Osteocyte (in vitro differentiated cells): ENCODE data around the gene IPO11. TPM values are rescaled to one million over a fixed set of nuclear protein-coding genes. Genes with fewer than 3 reads are reported as not detected.

Experiments
- DNase-seq: peaks from one replicate; pipeline ENCODE4 v3.0.0; 2021; ENCODE audit warnings: mixed read lengths; ENCODE audit not compliant: unreplicated experiment; ENCODE audit errors: extremely low spot score
- H3K27ac Mint-ChIP-seq: one replicate; pipeline ENCODE4 v1.8.0; 2021; ENCODE audit warnings: mild to moderate bottlenecking, mixed read lengths; ENCODE audit not compliant: unreplicated experiment
- H3K27me3 Mint-ChIP-seq: one replicate; pipeline ENCODE4 v1.8.0; 2021; ENCODE audit warnings: mixed read lengths; ENCODE audit not compliant: unreplicated experiment
- H3K36me3 Mint-ChIP-seq: one replicate; pipeline ENCODE4 v1.8.0; 2021; ENCODE audit warnings: mixed read lengths; ENCODE audit not compliant: unreplicated experiment
- H3K4me1 Mint-ChIP-seq: one replicate; pipeline ENCODE4 v1.8.0; 2021; ENCODE audit warnings: mixed read lengths; ENCODE audit not compliant: unreplicated experiment
- H3K4me3 Mint-ChIP-seq: one replicate; pipeline ENCODE4 v1.8.0; 2021; ENCODE audit warnings: mild to moderate bottlenecking, moderate library complexity, mixed read lengths; ENCODE audit not compliant: unreplicated experiment
- H3K9me3 Mint-ChIP-seq: one replicate; pipeline ENCODE4 v1.8.0; 2021; ENCODE audit warnings: mixed read lengths; ENCODE audit not compliant: unreplicated experiment
- CTCF ChIP-seq: fragments of 200-600 bp; sonication (generic); IDR thresholded peaks from 2 replicates; pipeline ENCODE4 v1.5.0; 2021; ENCODE audit warnings: antibody characterized with exemption, mild to moderate bottlenecking, moderate library complexity
- long read RNA-seq: library from polyadenylated mRNA; unstranded; transcript quantifications from one replicate; pipeline ENCODE4 v2.0.0, GENCODE V29; 2021
- total RNA-seq: library from RNA; stranded (reverse); gene quantifications from 2 replicates; pipeline ENCODE4 v1.2.1, GENCODE V29; 2021

The IPO11 gene
- 29.9 and 30.6 TPM in 2 replicates for total RNA-seq
- long read RNA-seq, full-length matches to known transcripts = 32 of 54 reads
- long read RNA-seq, partial matches to known transcripts = 15 of 54 reads
- long read RNA-seq, other reads (novel, unspliced or antisense) = 7 of 54 reads

DNA sequence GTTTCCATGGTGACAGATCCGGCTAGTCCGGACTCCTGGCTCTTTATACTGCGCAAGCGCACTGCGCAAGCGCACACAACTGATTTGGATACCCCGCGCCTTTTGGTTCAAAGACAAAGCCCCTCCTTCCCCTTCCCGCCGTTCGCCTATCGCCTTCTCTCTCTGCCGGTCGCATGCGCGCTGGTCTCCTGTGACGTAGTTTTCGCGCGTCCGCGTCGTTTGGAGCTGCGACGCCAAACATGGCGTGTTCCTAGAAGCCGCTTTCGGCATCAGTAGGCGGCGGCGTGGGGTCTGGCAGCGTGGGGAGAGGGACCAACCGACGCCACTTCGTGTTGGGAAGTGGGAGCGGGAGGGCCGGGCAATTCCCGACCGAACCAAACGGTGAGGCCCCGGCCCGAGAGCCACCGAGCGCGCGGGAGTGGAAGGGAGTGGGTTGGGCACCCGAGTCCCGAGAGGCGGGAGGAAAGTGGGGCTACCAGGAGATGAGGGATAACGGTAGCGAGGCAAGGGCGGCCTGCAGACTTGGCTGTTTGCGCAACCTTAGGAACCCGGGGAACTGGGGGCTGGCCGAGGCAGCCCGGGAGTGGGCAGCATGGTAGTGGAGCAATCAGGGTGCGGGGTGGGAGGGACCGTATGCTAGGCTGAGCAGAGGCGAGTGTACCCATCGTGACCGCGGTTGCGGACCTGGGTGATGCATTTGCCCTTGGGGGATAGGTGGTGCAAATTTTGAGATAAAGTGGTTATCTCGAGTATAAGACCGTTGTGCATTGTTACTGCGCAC lies at the start of gene IPO11:
Gene IPO11, plus strand, starts transcription at position 215 of the 781 bp plus-strand sequence. CDS start 24,517 bp downstream, outside the sequence.
- Mint-ChIP-seq H3K27ac (peak within 1 kb of the TSS; percentile 98), H3K4me1 (peaks cover 16% of the 10 kb centered on the region), H3K27me3 (no peaks in the 10 kb centered on the region), H3K4me3 (peak within 1 kb of the TSS; percentile 88), H3K36me3 (no peaks in the 10 kb centered on the region), H3K9me3 (no peaks in the 10 kb centered on the region)
- peak; percentile 99 for DNase-seq
- TF ChIP-seq CTCF = no peak

GRCh38 chr5:62369039-62369438 lies 43.5 kb upstream of the IPO11 start:
- Mint-ChIP-seq H3K36me3 (peaks cover 38% of the 10 kb centered on the region), H3K27ac (no peak overlapping the region), H3K9me3 (no peaks in the 10 kb centered on the region), H3K27me3 (no peaks in the 10 kb centered on the region), H3K4me1 (peaks cover 2% of the 10 kb centered on the region), H3K4me3 (no peak overlapping the region)
- TF ChIP-seq CTCF = no peak
- DNase-seq = no peak

DNA sequence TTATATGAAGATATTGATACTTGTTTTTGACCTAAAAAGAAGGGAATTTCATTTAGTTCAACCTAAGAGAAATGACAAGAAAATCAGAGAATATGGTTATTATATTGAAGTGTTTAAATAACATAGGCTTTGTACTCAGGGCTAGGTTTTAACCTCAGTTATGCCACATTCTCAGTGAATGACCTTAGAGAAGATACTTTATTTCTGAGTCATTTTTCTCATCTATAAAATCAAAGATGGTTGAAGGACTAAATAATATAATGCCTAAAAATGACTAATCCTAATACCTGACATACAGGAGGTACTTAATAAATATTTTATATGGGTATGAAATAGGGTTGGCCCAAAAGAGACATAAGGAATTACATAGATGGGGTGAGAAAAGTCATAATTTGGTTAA lies 41.2 kb upstream of the IPO11 start:
- Mint-ChIP-seq H3K36me3 (peaks cover 26% of the 10 kb centered on the region), H3K27ac (no peak overlapping the region), H3K27me3 (no peaks in the 10 kb centered on the region), H3K4me3 (no peak overlapping the region), H3K4me1 (peaks cover 2% of the 10 kb centered on the region), H3K9me3 (no peaks in the 10 kb centered on the region)
- no peak for DNase-seq
- TF ChIP-seq CTCF = no peak

- Mint-ChIP-seq H3K4me3 (no peak overlapping the region), H3K27me3 (no peaks in the 10 kb centered on the region), H3K9me3 (no peaks in the 10 kb centered on the region), H3K4me1 (no peaks in the 10 kb centered on the region), H3K36me3 (peaks cover 24% of the 10 kb centered on the region), H3K27ac (no peak overlapping the region)
- TF ChIP-seq CTCF = no peak
- no peak for DNase-seq
These were observed 40.0 kb upstream of the IPO11 start for GRCh38 chr5:62372600-62372999.

DNA sequence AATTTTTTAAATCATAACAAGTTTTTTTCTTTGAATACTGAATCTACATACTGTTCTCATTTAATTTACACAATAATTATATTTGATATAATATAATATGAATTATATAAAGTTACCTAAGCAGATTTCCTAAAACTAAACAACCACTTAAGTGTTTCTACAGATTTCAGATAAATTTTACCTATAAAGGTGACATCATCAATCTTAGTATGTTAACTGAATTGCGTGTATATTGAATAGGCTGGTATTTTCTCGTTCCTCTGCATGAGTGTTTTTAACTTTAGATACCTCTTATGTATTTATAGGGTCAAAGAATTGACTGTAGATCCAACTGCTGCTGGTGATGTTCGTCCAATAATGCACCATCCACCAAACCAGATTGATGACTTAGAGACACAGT lies 39.2 kb upstream of the IPO11 start:
- H3K4me1 Mint-ChIP-seq = no peaks in the 10 kb centered on the region

More for the DNA sequence above, 39.2 kb upstream of the IPO11 start:
- Mint-ChIP-seq H3K36me3 (peaks cover 28% of the 10 kb centered on the region), H3K27ac (no peak overlapping the region), H3K27me3 (no peaks in the 10 kb centered on the region), H3K4me3 (no peak overlapping the region), H3K9me3 (no peaks in the 10 kb centered on the region)
- no peak for DNase-seq
- no peak for TF ChIP-seq CTCF
